ENCODE data around the gene TIMM44.

The TIMM44 gene

DNA sequence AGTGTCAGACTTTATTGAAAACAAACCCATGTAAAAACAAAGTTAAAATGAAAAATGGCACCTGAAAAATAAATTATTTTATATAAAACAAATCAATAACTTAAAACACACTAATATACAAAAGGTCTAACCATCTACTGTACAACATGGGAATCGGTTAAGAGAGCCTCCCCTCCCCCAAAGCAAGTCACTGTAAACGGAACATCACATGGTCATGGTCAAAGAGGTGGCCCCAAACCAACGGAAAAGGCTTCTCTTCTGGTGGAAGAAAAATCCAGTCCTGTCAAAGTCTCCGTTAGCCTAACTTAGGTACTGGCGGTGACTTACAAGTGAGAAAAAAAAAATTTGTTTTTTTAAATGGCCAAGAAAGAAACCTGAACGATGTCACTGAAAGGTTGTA is 15.7 kb upstream of the TIMM44 start:
- TF ChIP-seq POLR2A (IDR thresholded peaks at IDR 0.05; ENCODE audit: low read depth, low read length) (no peak), POLR2AphosphoS5 (IDR thresholded peaks at IDR 0.05; ENCODE audit: low read depth, low read length) (no peak), SPI1 (IDR thresholded peaks at IDR 0.05; ENCODE audit: low read depth, low read length) (no peak), POU2F2 (IDR thresholded peaks at IDR 0.05; ENCODE audit: low read depth, low read length) (no peak), TAF1 (IDR thresholded peaks at IDR 0.05; ENCODE audit: low read depth, low read length) (no peak), PAX5 (IDR thresholded peaks at IDR 0.05; ENCODE audit: insufficient read depth, low read length, severe bottlenecking) (no peak)
- DNase-seq (ENCODE audit: insufficient read length, low spot score) (no peak), FAIRE-seq (no peak)

DNA sequence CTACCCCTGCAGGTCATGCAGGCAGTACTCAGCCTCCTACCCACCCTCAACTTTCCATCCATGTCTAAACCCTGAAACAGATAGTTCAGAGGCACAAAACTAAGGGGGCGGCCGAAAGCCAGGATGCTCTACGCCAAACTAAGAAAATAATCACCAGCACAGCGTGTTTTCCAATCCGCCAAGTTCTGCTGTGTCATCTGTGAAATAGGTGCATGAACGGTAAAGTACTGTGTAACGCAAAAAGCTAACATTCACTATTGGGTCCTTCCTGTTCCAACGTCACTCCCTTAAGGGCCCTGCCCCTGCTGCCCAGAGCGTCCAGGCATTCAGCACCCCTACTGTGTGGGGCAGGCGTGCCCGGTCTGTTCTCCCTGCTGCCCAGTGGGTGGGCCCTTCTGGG is 12.2 kb upstream of the TIMM44 start:
- FAIRE-seq (no peak), DNase-seq (ENCODE audit: insufficient read length, low spot score) (no peak)
- TF ChIP-seq POLR2AphosphoS5 (IDR thresholded peaks at IDR 0.05; ENCODE audit: low read depth, low read length) (no peak), SPI1 (IDR thresholded peaks at IDR 0.05; ENCODE audit: low read depth, low read length) (no peak), POLR2A (IDR thresholded peaks at IDR 0.05; ENCODE audit: low read depth, low read length) (no peak), TAF1 (IDR thresholded peaks at IDR 0.05; ENCODE audit: low read depth, low read length) (no peak), PAX5 (IDR thresholded peaks at IDR 0.05; ENCODE audit: insufficient read depth, low read length, severe bottlenecking) (no peak), POU2F2 (IDR thresholded peaks at IDR 0.05; ENCODE audit: low read depth, low read length) (no peak)

- FAIRE-seq = no peak
- no peak for TF ChIP-seq TAF1 (IDR thresholded peaks at IDR 0.05; ENCODE audit: low read depth, low read length)
- no peak for TF ChIP-seq PAX5 (IDR thresholded peaks at IDR 0.05; ENCODE audit: insufficient read depth, low read length, severe bottlenecking)
- no peak for TF ChIP-seq POLR2A (IDR thresholded peaks at IDR 0.05; ENCODE audit: low read depth, low read length)
- TF ChIP-seq POLR2AphosphoS5 (IDR thresholded peaks at IDR 0.05; ENCODE audit: low read depth, low read length) = no peak
- no peak for TF ChIP-seq POU2F2 (IDR thresholded peaks at IDR 0.05; ENCODE audit: low read depth, low read length)
Measured at GRCh38 chr19:7953576-7953975, 10.1 kb upstream of the TIMM44 start.

GRCh38 chr19:7953060-7953459 is 9.6 kb upstream of the TIMM44 start:
- FAIRE-seq (no peak), DNase-seq (ENCODE audit: insufficient read length, low spot score) (no peak)
- TF ChIP-seq SPI1 (IDR thresholded peaks at IDR 0.05; ENCODE audit: low read depth, low read length) (no peak), TAF1 (IDR thresholded peaks at IDR 0.05; ENCODE audit: low read depth, low read length) (no peak), PAX5 (IDR thresholded peaks at IDR 0.05; ENCODE audit: insufficient read depth, low read length, severe bottlenecking) (no peak), POLR2A (IDR thresholded peaks at IDR 0.05; ENCODE audit: low read depth, low read length) (no peak), POU2F2 (IDR thresholded peaks at IDR 0.05; ENCODE audit: low read depth, low read length) (no peak), POLR2AphosphoS5 (IDR thresholded peaks at IDR 0.05; ENCODE audit: low read depth, low read length) (no peak)

More at GRCh38 chr19:7953576-7953975, 10.1 kb upstream of the TIMM44 start:
- no peak for DNase-seq (ENCODE audit: insufficient read length, low spot score)

- TF ChIP-seq POLR2AphosphoS5 (IDR thresholded peaks at IDR 0.05; ENCODE audit: low read depth, low read length) (no peak), POLR2A (IDR thresholded peaks at IDR 0.05; ENCODE audit: low read depth, low read length) (no peak), POU2F2 (IDR thresholded peaks at IDR 0.05; ENCODE audit: low read depth, low read length) (no peak)
- FAIRE-seq = no peak
- no peak for DNase-seq (ENCODE audit: insufficient read length, low spot score)
Measured at GRCh38 chr19:7947939-7948338, 4.5 kb upstream of the TIMM44 start.

DNA sequence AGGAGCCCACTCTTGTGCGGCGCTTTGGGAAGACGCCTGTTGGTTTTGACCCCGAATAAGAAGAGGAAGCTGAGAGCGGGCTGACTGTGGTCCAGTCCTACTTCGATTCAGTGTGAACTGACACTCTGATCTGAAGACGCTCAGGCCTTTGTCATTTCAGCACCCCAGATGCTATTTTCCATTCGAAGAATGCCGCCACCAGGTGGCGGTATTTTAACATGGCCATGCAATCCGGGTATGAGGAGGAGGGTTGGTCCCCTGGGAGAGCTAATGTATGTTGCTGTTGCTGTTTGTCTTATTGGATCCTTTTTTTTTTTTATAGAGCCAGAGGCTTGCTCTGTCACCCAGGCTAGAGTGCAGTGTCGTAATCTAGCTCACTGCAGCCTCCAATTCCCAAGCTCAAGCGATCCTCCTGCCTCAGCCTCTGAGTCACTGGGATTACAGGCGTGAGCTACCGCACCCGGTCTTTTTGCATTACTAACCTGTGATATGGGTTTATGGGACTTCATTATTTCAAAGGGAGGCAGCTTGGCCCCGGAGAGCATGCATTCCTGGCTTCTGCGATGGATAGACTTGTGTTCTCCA is 803 bp upstream of the TIMM44 start:
- TF ChIP-seq TAF1 (IDR thresholded peaks at IDR 0.05; ENCODE audit: low read depth, low read length) (no peak), POLR2A (IDR thresholded peaks at IDR 0.05; ENCODE audit: low read depth, low read length) (no peak), SPI1 (IDR thresholded peaks at IDR 0.05; ENCODE audit: low read depth, low read length) (no peak)
- FAIRE-seq (no peak), DNase-seq (ENCODE audit: insufficient read length, low spot score) (peak; percentile 59)

DNA sequence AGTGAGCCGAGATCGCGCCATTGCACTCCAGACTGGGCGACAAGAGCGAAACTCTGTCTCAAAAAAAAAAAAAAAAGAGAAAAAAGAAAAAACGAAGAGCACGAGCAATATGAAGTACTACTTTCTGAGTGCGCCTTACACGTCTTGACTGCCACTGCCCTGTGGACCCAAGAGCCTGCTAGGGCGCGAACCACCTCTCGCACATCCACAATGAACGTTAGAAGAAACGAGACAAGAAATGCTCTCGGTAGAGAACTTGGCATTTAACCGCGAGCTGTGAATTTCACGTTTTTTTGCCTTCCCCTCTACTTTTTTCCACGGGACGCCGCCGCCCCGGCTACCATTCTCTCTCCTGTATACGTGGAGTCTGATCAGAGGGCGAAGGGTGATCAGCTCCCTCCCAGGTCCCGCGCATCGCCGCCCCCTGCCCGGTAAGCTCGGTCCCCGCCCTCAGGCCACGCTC is 454 bp downstream of the TIMM44 start:
- DNase-seq (ENCODE audit: insufficient read length, low spot score) = no peak
- no peak for TF ChIP-seq POLR2A (IDR thresholded peaks at IDR 0.05; ENCODE audit: low read depth, low read length)
- no peak for TF ChIP-seq POU2F2 (IDR thresholded peaks at IDR 0.05; ENCODE audit: low read depth, low read length)
- no peak for TF ChIP-seq TAF1 (IDR thresholded peaks at IDR 0.05; ENCODE audit: low read depth, low read length)
- no peak for TF ChIP-seq SPI1 (IDR thresholded peaks at IDR 0.05; ENCODE audit: low read depth, low read length)
- no peak for TF ChIP-seq POLR2AphosphoS5 (IDR thresholded peaks at IDR 0.05; ENCODE audit: low read depth, low read length)
- TF ChIP-seq PAX5 (IDR thresholded peaks at IDR 0.05; ENCODE audit: insufficient read depth, low read length, severe bottlenecking) = no peak
- peak; percentile 16 for FAIRE-seq

- FAIRE-seq = no peak
Measured at GRCh38 chr19:7941895-7942596, 1.4 kb downstream of the TIMM44 start.

GRCh38 chr19:7940841-7941240 is 2.6 kb downstream of the TIMM44 start:
- TF ChIP-seq PAX5 (IDR thresholded peaks at IDR 0.05; ENCODE audit: insufficient read depth, low read length, severe bottlenecking) (no peak), POLR2AphosphoS5 (IDR thresholded peaks at IDR 0.05; ENCODE audit: low read depth, low read length) (no peak), SPI1 (IDR thresholded peaks at IDR 0.05; ENCODE audit: low read depth, low read length) (no peak), TAF1 (IDR thresholded peaks at IDR 0.05; ENCODE audit: low read depth, low read length) (no peak), POLR2A (IDR thresholded peaks at IDR 0.05; ENCODE audit: low read depth, low read length) (no peak), POU2F2 (IDR thresholded peaks at IDR 0.05; ENCODE audit: low read depth, low read length) (no peak)
- FAIRE-seq (no peak), DNase-seq (ENCODE audit: insufficient read length, low spot score) (no peak)

More at GRCh38 chr19:7941895-7942596, 1.4 kb downstream of the TIMM44 start:
- no peak for TF ChIP-seq TAF1 (IDR thresholded peaks at IDR 0.05; ENCODE audit: low read depth, low read length)
- no peak for TF ChIP-seq POU2F2 (IDR thresholded peaks at IDR 0.05; ENCODE audit: low read depth, low read length)
- TF ChIP-seq POLR2AphosphoS5 (IDR thresholded peaks at IDR 0.05; ENCODE audit: low read depth, low read length) = no peak
- TF ChIP-seq SPI1 (IDR thresholded peaks at IDR 0.05; ENCODE audit: low read depth, low read length) = no peak
- no peak for TF ChIP-seq POLR2A (IDR thresholded peaks at IDR 0.05; ENCODE audit: low read depth, low read length)
- TF ChIP-seq PAX5 (IDR thresholded peaks at IDR 0.05; ENCODE audit: insufficient read depth, low read length, severe bottlenecking) = no peak
- no peak for DNase-seq (ENCODE audit: insufficient read length, low spot score)

- DNase-seq (ENCODE audit: insufficient read length, low spot score) (no peak), FAIRE-seq (no peak)
- TF ChIP-seq TAF1 (IDR thresholded peaks at IDR 0.05; ENCODE audit: low read depth, low read length) (no peak), POU2F2 (IDR thresholded peaks at IDR 0.05; ENCODE audit: low read depth, low read length) (no peak), POLR2A (IDR thresholded peaks at IDR 0.05; ENCODE audit: low read depth, low read length) (no peak), PAX5 (IDR thresholded peaks at IDR 0.05; ENCODE audit: insufficient read depth, low read length, severe bottlenecking) (no peak), POLR2AphosphoS5 (IDR thresholded peaks at IDR 0.05; ENCODE audit: low read depth, low read length) (no peak), SPI1 (IDR thresholded peaks at IDR 0.05; ENCODE audit: low read depth, low read length) (no peak)
Measured at GRCh38 chr19:7934766-7935165, 8.7 kb downstream of the TIMM44 start.

Data from GM12891 (cell line).